HG02870 (cell line): Measurements from ENCODE around the gene FARP1.

ENCODE experiments used
- ATAC-seq: cut with Tn5 transposase; IDR thresholded peaks from one replicate; pipeline ENCODE4 v1.9.1; 2021; ENCODE audit warnings: mild to moderate bottlenecking, moderate library complexity; ENCODE audit not compliant: unreplicated experiment

Gene FARP1

DNA sequence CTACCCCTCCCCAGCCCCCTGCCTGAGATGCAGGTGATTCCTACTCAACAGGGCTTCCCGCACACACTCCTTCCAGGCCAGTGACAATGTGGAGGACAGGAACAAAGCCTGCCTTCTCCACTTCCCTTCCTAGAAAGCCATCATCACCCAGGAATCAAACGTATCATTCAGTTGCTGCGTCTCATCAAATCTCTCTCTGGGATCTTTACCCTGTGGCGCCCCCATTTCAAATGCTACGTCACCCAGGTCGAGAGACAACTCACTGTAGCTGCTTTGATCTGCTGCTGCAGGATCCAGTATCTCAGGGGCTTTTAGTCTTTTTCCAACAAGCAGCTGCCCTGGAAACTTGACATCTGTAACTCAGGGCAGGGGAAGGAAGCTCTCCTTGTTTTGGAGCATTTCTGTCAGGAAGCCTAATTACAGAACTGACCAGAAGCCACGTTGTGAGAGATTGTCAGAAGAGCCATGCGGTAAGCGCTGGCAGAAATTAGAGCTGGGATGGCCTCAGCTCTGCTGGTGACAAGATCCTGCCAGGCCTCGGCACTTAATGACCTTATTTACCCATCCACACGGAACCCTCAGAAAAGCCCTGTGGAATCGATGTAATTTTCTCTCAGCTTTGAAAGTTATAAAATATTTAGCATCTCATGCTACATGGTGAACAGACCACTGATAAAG, 293.5 kb downstream of the FARP1 start:
- ATAC-seq: no peak

DNA sequence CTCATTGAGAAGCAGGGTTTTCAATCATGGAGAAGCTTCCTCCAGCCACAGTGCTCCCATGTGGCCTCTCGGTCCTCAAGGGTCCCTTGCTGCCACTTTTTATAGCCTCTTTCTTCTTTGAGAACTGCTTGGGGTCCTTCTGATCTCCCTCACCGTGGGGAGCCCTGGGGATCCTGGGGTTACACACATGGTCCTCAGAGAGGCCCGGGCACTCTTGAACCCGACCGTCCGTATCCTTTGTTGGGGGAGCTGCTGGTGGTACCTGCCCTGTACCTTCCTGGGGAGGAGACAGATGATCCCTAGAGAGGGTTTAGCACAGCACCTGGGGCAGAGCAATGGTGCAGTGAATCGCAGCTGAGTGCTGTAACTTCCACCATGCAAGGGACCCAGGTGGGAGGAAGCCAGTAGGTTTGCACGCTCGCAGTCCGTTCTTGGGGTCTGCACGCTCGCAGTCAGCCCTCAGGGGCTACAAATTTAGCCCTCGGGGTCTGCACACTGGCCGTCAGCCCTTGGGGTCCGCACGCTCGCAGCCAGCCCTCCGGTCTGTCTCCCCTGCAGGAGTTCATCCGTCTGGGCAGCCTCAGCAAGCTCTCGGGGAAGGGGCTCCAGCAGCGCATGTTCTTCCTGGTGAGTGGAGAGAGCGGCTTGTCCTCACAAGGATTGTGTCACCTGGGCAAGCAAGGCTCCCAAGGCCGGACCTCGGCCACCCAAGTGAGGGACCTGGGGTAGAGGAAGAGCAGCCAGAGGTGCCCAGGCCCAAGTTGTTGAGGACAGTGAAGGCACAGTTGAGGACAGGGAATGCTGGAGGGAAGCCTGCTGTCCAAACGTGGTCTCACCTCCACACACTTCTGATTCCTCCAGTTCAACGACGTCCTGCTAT, 295.6 kb downstream of the FARP1 start:
- no peak for ATAC-seq

DNA sequence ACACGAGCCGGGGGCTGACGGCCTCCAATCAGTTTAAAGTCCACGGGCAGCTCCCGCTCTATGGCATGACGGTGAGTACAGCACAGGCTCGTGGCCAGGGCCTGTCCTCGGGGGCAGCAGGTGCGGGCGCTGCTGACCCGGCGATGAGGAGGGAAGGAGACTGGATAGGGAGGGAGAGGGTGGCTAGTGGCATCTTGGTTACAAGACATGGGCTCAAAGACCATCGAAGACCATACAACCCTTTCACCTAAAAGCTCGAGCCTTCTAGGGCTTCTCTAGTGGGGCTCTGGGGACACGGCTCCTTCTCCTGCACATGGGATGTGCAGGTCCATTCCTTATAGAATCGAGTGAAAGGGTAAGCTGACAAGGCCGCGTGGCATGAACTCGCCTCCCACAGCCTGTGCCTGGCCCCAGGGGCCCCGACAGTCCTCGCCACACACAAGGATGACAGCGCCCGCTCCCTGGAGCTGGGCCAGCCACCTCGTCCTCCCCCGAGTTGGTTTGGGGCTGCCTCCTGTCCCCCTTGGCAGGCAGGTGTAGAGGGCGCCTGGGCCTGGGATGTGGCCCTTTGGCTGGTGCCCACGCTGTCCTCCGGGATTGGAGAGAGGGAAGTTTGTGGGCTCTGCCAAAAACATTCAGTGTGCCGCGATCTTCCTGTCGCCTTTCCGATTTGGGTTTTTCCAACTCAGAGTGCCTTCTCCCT, 296.4 kb downstream of the FARP1 start:
- no peak for ATAC-seq

DNA sequence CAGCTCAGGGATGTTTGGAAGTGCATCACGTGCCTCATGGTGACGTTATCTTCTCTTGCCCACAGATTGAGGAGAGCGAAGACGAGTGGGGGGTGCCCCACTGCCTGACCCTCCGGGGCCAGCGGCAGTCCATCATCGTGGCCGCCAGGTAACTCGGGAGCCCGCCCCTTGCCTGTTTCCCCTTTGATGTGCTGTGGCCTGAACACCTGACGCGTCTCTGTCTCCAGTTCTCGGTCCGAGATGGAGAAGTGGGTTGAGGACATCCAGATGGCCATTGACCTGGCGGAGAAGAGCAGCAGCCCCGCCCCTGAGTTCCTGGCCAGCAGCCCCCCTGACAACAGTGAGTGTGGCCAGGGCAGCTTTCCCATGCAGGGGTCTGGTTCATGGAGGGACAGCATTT, 297.0 kb downstream of the FARP1 start:
- ATAC-seq: no peak

DNA sequence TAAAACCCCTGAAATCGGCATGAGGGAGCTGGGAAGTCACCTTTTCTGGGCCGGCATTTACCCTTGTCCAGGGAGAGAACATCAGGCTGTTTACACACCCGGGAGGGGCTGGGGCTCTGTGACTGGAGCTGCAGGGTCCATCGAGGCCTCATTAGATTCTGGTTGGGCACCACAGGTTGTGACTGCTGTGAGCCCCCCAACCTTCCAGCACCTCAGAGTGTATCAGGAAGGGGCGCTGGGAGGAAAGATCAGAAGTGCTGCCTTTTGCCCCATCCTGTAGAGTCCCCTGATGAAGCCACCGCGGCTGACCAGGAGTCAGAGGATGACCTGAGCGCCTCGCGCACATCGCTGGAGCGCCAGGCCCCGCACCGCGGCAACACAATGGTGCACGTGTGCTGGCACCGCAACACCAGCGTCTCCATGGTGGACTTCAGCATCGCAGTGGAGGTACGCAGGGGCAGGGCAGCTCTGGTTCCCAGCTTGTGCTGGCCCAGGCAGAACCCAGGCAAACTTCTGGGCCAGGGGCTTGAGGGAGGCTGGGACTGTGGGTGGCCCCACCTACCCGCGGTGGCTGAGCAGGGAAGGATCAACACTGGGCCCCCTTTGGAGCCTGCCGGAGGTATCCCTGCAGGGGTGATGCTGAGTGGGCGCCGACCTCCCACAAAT, 297.6 kb downstream of the FARP1 start:
- ATAC-seq: no peak

DNA sequence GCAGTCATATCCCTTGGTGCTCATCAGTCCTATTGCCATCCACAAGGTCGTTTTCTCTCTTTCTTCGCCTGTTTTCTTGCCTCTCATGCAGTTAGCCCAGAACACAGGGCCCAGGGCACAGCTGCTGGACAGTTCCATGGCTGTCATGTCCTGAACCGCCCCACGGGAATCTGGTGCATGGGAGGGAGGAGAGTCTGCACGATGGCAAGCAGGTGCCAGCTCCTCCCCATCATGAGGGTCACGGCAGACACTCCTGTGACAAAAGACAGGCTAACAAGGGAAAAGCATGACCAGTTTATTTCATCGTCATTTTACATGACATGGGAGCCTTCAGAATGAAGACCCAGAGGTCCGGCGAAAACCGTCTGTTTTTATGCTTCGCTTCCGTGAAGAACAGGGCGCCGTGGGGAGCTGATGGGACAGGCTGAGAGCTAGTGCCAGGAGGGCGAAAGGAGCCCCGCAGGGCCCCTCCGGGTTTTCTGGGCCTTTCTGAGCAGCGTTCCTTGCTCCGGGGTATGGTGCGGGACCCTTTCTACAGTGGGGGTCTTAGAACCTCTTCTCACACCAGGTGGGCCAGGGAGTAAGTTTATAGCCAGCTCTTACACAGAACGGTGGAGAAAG, 298.3 kb downstream of the FARP1 start:
- no peak for ATAC-seq

DNA sequence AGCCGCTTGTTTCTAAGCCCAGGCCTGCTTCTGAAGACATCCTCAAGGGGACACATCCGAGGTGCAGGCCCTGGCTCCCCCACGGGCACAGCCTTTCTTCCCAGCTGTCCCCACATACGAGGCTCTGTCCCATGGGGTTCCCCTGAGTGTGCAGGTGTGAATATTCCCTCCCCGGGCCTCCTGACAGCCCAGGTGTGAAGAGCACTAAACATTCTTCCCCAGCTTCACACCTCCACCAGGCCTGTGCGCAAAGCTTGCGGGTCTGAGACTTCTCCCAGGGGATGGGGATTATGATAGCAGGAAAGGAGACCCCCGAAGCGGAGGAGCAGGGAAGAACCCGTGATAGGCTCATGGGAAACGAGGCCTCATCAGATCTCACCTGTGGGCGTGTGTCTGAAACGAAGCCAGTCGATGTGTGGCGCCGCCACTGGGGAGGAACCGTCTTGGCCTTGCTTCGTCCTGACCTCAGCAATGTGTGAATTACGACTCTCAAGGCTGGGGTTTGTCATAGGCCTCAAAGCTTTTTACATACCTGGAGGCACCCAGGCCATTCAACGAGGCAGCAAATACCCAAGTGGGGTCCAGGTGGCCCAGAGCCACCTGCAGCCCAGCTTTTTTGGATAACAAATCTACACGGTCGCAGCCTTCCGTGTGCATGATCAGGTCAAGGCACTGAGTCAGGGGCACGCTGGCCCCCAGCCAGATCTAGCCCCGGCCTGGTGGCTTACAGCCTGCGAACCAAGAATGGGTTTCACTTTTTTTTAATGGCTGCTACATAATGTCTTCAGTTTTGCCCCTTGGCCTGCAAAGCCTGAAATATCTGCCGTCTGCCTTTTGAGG, 299.7 kb downstream of the FARP1 start:
- no peak for ATAC-seq

DNA sequence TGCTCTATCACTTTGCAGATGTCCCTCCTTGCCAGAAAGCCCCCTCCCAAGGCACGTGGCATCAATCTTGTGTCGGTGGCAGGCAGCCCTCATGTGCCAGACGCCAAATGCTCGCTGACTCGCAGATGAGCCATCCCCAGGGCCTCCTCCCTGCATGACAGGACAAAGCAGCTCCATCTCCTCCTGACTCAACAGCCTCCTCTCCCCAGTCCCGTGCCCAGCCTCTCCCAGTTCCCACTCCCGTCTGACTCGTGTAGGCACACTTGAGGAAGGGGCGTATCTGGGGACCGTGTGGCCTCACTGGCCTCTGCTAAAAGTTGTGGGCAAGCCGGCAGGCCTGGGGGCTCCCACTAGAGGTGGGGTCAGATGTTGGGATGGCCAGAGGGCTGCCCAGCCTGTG, 300.4 kb downstream of the FARP1 start:
- no peak for ATAC-seq

DNA sequence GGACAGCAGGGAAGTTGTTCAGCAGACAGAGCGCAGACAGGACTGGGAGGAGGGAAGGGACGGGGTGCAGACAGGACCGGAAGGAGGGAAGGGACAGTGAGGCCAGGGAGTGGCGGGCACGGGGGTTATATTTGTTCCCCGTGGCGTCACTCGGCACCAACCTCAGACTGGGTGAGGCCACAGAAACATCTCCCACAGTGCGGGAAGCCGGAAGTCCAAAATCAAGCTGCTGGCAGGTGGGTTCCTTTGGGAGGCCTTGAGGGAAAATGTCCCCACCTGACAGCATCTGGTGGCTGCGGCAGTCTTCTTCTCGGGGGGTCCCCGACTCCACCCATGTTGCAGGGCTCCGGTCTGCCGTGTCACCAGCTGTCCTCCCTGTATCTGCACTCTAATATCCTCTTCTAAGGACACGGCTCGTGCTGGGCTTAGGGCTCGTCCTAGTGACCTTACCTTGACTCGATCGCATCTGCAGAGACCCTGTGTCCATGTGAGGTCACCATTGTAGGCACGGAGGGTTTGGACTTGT, 301.0 kb downstream of the FARP1 start:
- no peak for ATAC-seq

DNA sequence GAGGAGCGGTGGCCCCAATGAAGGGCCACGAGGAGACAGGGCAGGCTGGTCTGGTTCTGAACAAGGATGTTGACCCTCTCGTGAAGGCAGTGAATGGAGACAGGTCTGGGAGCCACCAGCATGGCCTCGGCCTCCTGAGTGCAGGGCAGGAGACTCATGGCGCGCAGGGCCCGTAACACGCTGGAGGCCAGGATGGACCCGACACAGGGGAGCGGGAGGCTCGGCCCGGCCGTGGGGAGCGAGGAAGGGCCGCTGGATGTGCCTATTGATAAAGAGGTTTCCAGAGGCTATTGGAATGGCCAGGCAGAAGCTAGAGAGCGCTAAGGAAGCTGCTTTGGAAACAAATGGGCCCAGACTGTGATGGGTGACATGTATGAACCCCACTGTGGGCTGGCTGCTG, 301.5 kb downstream of the FARP1 start:
- no peak for ATAC-seq

DNA sequence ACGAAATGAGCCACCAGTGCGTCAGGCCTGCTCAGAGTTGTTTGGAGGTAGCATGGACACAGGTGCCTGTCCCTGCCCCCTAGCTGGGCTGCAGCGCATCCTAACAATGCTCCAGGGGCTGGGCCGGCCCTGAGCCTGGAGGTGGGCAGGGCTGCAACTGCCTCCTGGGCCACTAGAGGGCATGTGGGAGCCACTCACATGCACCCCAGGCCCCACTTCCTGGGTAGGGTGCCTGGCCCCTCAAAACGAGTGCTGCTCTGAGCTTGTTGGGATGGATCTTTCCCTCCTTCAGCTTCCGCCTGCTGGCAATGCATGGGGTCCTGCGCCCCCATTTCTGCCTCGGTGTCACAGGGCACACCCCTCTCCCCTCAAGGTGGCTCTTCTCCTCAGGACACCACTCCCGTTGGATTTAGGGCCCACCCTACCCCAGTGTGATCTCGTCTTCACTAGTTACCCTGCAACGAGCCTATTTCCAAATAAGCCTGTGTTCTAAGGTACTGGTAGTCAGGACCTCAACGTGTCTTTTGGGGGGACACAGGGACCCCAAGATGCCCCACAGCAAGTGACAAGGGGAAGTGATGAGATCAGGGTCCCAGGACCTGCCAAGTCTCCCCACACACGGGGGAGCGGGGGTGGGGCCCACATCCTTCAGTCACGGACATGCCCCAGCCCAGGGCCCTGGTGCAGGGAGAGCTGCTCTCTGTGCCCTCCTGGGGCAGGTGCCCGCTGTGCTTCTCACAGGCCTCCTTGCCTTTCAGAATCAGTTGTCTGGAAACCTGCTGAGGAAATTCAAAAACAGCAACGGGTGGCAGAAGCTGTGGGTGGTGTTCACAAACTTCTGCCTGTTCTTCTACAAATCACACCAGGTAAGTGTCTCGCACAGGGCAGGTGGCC, 302.7 kb downstream of the FARP1 start:
- peak; percentile 82 for ATAC-seq

DNA sequence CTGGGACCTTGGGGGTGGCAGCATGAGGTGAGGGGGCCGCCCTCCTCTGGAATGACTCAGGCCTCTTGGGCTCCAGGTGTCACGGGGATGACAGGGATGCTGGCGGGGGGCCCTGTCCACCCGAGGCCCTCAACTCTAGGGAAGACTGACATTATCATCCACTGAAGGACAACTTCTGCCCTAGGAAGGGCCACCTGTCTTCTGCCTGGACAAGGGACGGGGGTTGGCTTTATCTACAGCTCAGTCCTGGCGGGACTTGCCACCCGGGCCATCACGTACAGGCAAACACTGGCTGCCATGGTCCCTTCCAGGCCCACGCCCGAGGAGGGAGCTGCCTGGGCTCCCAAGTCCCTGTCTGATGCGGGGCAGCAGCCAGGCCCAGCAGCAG, 303.3 kb downstream of the FARP1 start:
- ATAC-seq: no peak

DNA sequence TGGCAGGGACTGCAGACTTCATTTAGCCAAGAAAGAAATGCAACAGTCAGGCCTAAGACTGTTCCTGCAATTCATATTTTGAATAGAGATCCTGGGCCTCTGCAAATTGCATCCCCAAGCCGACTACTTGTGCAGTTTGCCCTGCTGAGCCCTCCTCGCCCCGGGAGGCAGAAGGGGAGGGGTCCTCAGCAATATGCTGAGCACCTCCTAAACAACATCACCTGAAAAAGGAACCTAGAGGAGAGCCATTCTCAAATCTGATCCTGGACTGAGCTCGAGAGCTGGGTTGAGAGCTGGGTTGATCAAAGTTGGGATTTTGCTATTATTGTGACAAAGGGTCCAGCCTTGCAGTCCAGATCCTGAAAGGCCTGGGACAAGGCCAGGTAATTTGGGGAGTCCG, 304.2 kb downstream of the FARP1 start:
- ATAC-seq: no peak

DNA sequence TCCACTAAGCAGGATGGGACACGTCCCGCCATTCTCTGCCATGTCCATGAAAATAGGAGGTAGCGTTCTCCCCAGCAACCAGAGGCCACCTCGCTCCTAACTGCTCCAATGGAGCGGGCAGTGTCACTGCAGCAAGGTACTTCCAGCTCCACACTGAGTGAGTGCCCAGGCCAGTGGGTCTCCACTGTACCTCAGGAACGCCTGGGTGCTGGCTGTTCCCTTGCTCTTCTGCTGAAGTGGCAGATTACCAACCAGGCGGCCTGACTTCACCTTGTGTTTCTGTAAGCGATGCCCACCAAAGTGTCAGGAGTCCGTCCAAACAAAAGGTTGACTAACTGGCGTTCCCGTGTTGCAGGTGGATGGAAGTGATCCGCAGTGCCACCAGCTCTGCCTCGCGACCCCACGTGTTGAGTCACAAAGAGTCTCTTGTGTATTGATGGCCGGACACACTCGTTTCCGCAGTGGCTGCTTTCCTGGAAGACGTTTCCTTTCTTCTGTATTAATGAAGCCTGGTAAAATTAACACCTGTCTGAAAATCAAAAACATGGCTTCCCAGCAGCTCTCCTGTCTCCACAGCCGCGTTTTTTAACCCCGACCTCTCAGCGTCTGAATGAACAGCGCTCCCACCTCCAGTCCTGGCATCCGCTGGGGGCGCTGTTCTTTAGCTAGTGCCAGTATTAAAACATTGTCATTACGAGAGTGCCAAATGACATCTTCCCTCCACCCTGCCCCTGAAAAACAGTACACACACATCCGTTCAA, 305.2 kb downstream of the FARP1 start:
- no peak for ATAC-seq

DNA sequence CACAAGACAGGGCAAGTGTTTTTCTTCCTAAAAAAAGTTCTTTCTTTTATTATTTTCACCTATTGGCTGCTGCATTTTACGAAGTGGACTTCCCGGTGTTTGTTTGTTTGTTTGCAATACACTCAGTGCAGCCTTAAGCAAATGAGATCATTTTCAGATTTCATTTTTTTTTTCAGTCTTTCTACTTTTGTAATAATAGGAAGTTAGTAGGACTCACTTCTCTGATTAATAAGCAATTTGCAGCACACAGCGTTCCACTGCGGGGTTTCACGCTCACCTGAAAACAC, 305.7 kb downstream of the FARP1 start:
- ATAC-seq: no peak

DNA sequence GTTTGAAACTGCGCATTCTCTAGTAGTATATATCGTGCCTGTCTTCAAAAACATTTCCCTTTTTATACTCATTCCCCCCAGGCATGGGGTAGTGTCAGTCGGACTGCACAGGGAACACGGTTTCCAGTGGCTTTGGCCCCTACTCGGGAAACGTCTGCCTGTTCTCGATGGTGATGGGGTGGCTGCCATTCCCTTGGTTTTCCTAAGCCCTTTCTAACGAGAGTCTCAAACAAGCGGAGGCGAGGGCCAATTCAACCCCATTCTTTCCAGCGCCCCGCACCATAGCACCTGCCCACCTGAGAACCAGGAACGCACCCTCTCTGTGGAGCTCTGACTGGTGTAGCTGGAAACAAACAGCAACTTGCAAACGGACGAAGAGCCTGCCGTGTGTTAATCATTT, 306.4 kb downstream of the FARP1 start:
- ATAC-seq: no peak

DNA sequence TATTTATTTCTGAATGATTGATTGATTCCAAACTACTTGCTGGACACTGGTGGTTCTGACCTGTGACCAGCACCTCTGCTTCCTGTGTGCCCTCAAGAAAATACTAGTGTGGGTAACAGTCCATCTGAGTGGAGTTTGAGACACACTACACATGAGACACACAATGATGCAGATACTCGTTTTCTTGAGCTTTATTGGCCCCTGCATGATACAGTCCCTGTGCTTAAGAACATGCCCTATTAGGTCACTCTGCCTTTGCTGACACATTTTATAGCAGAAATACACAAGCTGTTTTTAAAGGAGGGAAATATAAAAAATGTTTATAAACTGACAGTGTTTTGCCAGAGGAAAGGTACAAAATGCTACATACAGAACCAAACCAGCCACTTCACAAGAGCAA, 307.1 kb downstream of the FARP1 start:
- no peak for ATAC-seq

DNA sequence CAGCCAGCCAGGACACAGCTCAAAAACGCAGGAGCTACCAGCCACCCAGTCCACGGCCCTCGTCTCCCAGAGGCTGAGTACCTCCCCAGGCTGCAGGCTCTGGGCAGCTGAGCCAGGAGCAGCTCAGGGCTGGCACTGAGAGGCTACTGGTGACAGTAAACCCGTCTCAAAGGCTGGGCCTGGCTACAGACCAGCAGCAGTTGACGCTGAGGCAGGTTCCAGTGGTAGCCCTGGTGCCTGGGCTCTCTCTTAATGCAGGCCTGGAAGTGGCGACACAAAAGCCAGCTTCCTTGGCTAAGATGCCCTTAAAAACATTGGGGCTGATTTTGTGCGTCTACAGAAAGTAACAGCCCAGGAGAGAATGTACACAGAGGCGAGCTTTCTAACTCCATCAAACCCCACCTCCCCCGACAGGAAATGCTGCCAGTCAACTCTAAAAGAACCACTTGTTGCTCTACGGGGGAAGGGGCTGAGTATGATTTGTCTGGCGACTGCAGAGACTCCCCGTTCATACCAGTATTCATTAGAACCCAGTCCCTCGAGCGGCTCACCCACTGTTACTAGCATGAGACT, 307.7 kb downstream of the FARP1 start:
- ATAC-seq: no peak
